Measurements from ENCODE around the gene SLC9A8.
"Not testable (repeated sequence)": the region's sequence is repeated elsewhere in the genome, so short reads cannot be mapped to it uniquely, and the experiment has no call there.

Gene SLC9A8

GRCh38 chr20:49812507-49813304, at the start of gene SLC9A8:
Gene SLC9A8 (plus strand): TSS chr20:49812828. CDS start chr20:49812923, 95 bp downstream.
- DNase-seq, result peak; percentile 80

- no peak for DNase-seq
Observed at GRCh38 chr20:49762940-49763766, 49.5 kb upstream of the SLC9A8 start.

GRCh38 chr20:49765413-49765736, 47.3 kb upstream of the SLC9A8 start:
- no peak for DNase-seq

- DNase-seq, result no peak
Observed at GRCh38 chr20:49765846-49766541, 46.6 kb upstream of the SLC9A8 start.

GRCh38 chr20:49766979-49767521, 45.6 kb upstream of the SLC9A8 start:
- DNase-seq, result no peak

- DNase-seq, result no peak
Observed at GRCh38 chr20:49768204-49769047, 44.2 kb upstream of the SLC9A8 start.

- DNase-seq, result no peak
Observed at GRCh38 chr20:49769048-49769581, 43.5 kb upstream of the SLC9A8 start.

GRCh38 chr20:49770634-49771033, 42.0 kb upstream of the SLC9A8 start:
- no peak for DNase-seq

GRCh38 chr20:49774213-49774612, 38.4 kb upstream of the SLC9A8 start:
- not testable (repeated sequence) for DNase-seq

- DNase-seq, result no peak
Observed at GRCh38 chr20:49775229-49775693, 37.4 kb upstream of the SLC9A8 start.

GRCh38 chr20:49779972-49780371, 32.7 kb upstream of the SLC9A8 start:
- DNase-seq, result no peak

GRCh38 chr20:49781676-49782075, 31.0 kb upstream of the SLC9A8 start:
- DNase-seq, result no peak

- not testable (repeated sequence) for DNase-seq
Observed at GRCh38 chr20:49782439-49782838, 30.2 kb upstream of the SLC9A8 start.

GRCh38 chr20:49783021-49783995, 29.3 kb upstream of the SLC9A8 start:
- not testable (repeated sequence) for DNase-seq

- no peak for DNase-seq
Observed at GRCh38 chr20:49784291-49784690, 28.3 kb upstream of the SLC9A8 start.

GRCh38 chr20:49785149-49785851, 27.3 kb upstream of the SLC9A8 start:
- DNase-seq, result no peak

- DNase-seq, result no peak
Observed at GRCh38 chr20:49785852-49786175, 26.8 kb upstream of the SLC9A8 start.

GRCh38 chr20:49786196-49786595, 26.4 kb upstream of the SLC9A8 start:
- DNase-seq, result no peak

- DNase-seq, result no peak
Observed at GRCh38 chr20:49786668-49787370, 25.8 kb upstream of the SLC9A8 start.

Measured in activated naive CD4-positive, alpha-beta T cell treated with anti-CD3 and anti-CD28 coated beads, Interleukin-2, amount 50 U/mL, for 16 hours (primary cell).